Measurements from ENCODE around the gene CILP2. TPM values are rescaled to one million over a fixed set of nuclear protein-coding genes. Genes with fewer than 3 reads are reported as not detected.

The CILP2 gene
- total RNA-seq, 1 experiment from 2014 or later: not detected

DNA sequence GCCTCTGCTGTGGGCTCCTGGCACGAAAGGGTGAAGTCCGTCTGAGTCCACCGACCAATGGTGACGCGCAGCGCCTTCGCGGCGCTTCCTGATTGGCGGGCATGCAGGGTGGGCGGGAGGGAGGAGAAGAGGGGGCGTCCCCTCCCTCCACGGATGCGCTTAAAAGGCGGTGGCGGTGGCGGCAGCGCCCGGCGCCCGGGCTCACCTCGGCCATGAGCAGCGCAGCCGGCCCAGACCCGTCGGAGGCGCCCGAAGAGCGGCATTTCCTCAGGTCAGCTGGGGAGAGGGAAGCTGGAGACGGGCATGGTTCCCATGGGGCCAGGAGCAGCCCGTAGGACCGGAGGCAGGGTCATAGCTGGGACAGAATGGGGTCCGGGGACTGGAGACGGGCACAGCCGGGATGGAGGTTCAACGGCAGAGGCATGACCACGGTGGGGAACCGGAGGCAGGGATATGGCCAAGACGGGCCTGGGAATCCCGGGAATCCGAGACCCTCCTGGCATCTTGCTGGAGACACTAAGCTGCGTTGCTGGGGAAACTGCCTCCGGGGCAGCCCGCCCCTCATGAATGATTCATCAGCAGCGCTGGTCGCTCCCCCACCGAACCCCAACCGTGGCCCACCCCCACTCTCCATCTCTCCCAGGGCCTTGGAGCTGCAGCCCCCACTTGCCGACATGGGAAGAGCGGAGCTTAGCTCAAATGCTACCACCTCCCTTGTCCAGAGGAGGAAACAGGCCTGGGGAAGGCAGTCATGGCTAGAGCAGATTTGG, 9.2 kb upstream of the CILP2 start, which contains the start of gene YJEFN3:
TSS of gene YJEFN3 (plus strand) at position 191 of the 770 bp plus-strand sequence. CDS start at position 213, 22 bp downstream.
- no peak for DNase-seq (ENCODE audit: low spot score)

DNA sequence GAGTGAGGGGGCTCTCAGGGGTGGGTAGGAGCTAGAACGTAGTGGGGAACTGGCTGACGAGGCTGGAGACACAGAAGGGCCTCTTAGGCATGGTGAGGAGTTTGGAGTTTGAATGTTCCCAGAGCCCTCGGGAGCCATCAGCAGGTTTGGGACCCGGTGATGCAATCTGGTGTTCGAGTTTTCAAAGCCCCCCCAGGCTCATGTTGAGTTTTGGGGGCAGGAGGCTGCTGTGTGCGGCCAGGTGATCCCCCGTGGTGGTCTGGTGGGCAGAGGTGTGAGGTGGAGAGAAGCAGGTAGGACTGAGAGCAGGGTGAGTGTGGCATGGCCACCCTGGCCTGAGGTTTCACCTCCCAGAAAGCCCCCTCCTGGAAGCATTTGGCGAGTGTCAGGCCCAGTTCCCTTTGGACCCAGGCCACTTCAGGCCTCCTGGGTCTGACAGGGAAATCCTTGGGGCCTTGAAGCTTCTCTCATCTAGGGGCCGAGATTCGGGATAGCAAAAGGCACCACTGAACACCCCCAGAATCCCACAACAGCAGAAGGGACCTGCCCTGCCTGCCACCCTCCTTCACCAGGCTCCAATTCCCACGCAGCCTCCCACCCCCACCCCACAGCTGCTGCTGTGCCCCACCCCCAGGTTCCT, 8.2 kb upstream of the CILP2 start:
- no peak for DNase-seq (ENCODE audit: low spot score)

DNA sequence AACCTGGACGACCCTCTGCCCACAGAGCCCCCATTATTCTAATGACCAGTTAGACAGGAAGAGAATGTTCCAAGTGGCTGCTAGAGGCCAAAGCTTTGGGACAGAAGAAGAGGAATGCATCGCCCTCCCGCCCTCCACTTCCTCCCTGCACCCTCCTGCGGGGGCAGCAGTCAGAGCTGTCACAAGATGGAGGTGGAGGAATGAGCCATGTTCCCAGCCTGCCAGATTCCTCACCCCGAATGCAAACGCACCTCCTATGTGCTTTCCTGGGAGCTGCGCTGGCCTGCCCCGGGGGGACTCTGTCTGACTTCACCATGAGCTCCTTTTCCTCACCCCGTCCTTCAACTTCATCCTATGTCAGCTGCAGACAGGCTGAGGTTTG, 7.7 kb upstream of the CILP2 start:
- DNase-seq (ENCODE audit: low spot score): no peak

DNA sequence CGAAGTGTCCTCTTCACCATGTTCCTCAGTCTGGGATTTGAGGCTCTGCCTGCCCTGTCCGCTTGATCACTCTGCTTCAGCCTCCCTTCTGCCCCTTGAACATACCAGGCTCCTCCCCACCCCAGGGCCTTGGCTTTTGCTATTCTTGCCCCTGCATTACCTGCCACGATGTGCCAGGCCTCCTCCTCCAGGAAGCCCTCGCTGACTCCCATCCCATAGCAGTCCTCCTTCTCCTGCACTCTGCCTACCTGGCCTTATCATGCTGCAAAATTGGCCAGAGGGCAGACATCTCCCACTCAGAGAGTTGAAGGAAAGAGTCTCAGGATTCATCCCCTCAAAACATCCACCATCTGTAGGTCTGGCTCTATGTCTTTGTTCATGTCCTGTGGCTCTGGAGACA, 7.2 kb upstream of the CILP2 start:
- DNase-seq (ENCODE audit: low spot score): no peak

DNA sequence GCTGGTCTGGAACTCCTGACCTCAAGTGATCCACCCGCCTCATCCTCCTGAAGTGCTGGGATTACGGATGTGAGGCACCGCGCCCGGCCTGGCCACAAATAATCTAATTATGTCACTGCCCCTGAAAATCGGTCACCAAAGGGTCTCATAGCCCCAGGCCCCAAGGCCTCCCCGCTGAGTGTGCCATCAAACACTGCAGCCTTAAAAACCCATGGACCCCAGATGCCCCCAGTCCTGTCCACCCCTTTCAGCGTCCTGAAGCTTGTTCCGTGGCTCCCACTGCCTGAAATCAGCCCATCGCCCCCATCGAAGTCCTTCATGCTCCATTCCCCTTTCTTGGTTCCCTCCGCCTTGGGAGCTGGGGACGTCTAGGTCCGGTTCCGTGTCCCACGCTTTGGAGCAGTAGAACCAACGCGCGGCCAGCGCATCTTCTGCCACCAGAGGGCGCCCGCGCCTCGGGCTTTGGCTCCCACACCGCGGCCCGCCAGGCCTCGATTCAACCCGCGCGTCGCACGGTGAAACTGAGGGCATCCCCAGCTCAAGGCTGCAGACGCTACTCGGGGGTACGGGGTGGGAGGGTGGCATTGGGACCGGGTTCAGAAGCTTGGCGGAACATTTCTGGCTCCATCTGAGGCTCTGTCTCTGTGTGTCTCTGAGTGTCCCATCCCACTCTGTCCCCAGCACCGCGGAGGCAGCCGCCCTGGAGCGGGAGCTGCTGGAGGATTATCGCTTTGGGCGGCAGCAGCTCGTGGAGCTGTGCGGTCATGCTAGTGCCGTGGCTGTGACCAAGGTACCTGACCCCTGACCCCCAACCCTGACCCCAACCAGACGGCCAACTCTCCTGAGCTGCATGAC, 5.9 kb upstream of the CILP2 start:
- DNase-seq (ENCODE audit: low spot score): peak; percentile 74

DNA sequence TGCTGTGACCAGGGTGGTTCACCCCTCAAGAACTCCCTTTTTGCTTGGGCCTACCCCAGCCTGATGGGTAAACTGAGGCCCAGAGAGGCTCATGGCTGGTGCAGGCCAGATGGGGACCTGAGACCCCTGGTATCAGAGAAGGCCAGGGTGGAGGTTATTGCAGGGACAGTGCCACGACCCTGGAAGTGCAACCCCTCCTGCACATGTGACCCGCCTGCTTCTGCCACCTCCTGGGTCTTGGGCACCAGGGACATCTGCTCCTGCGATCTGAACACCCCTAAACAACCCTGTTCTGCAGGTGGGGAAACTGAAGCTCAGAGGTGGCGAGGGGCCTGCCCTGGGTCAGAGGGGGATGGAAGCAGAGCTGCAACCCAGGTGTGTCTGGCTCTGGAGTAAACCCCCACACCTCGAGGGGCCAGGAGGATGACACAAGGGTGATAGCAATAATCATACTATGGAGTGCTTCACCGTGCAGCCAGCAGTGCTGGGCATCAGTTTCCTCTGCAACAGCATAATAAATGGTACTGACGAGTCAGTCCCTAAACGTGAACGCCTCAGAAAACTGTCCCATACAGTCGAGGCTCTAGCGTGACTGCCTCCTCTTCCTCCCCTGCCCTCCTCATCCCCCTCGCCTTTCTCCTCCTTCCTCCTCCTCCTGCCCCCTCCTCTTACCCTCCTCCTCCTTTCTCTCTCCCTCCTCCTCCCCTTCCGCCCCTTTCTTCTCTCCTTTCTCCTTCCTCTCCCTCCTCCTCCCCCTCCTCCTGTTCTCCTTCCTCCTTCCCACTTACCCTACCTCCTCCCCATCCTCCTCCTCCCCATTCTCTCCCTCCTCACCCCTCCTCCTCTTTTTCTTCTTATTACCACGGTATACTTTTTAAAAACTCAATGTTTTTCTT, 5.0 kb upstream of the CILP2 start:
- no peak for DNase-seq (ENCODE audit: low spot score)

DNA sequence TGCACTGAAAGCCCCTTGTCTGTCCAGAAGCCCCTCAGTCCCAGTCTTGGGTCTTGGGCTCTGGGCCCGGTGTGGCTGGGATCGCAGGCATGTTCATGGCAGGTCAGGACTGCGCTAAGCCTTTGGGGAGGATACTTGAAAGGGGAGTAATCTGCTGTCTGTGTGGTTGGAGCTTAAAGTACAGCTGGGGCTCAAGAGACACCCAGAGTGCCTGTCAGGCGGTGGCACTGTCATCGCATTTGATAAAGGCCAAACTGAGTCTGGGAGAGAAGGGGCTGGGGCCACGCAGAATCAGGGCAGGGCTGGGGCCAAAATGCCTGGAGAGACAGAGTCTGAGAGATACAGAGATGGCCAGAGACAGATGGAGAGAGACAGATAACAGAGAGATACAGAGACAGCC, 4.2 kb upstream of the CILP2 start:
- DNase-seq (ENCODE audit: low spot score): no peak

DNA sequence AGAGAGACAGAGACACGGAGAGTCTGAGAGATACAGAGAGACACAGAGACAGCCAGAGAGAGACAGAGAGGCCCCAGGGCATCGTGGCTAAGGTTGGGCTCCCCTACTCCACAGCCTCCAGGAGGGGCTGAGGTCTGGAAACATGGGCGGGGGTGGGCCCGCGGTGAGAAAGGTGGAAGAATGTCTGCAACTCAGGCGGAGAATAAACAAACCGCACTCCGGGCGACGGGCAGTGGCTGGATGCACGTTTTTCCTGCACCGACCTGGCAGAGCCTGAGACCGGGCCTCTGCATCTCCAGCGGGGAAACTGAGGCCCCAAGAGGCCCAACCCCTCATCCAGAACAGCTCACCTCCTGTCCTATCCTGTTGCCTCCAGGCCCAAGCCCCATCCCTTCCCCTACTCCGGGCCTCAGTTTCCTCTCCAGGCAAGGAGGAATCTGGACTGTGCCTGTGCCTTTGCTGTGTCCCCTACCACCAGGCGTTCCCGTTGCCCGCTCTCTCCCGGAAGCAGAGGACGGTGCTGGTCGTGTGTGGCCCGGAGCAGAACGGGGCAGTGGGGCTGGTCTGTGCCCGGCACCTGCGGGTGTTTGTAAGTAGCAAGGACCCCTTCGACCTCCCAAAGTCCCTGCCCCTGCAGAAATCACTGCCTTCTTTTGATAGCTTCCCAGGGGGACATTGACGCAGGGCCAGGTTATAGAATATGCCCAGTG, 3.4 kb upstream of the CILP2 start:
- DNase-seq (ENCODE audit: low spot score): no peak

DNA sequence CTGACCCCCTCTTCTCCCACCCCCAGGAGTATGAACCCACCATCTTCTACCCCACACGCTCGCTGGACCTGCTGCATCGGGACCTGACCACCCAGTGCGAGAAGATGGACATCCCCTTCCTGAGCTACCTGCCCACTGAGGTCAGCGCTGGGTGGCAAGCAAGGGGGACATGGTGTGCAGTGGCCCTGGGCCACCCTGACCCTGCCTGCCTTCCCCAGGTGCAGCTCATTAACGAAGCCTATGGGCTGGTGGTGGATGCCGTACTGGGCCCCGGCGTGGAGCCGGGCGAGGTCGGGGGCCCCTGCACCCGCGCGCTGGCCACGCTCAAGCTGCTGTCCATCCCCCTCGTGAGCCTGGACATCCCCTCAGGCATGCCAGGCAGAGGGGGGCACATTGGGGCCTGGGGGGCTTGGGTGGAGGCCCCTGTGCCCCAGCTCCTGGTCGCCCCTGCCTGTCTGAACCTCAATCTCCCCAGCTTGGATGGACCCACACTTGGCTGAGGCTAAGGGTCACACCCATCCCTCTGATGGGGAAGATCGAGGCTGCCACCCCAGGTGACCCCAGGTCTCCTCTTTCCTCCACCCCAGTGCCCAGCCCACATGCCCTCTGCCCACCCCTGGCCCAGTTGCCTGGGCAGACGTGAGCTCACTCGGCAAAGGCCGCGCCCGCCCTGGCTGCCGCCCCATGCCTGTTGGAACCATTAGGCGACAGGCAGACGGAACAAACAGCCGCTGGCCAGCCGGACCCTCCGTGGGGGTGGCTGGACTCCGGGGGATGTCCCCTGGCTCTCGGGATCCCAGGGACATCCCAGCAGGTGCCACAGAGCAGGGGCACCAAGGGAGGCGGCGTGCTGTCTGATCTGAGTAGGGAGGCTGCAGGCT, 2.5 kb upstream of the CILP2 start:
- DNase-seq (ENCODE audit: low spot score): no peak

DNA sequence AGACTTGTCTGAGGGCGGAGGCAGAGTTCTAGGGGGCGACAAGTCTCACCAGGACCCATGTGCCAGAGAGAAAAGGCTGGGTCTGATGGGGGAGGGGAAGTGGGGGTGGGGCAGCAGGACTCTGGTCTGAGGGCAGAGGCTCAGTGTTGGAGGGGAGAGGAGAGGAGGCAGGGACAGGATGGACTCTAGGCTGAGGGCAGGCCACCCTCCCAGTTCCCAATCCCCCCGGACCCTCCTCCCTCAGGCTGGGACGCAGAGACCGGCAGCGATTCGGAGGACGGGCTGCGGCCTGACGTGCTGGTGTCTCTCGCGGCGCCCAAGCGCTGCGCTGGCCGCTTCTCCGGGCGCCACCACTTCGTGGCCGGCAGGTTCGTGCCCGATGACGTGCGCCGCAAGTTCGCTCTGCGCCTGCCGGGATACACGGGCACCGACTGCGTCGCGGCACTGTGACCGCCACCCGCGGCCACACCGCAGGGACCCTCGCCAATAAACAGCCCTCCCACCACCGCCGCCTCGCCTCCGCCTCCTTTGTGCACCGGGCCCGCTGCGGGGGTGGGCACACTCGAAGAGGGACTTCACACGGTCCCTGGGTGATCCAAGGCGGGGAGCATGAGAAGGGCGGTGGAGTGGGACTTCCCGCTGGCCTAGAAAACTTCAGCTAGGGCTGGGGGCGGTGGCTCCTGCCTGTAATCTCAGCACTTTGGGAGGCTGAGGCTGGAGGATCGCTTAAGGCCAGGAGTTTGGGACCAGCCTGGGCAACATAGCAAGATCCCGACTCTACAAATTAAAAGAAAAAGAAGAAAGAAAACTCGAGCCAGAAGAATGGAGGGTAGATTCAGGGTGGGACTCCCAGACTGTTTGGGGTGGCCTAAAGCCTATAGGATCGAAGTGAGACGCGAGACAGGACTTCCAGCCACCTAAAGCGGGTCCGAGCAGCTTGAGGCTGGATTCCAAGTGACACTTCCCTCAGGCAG, 703 bp upstream of the CILP2 start:
- DNase-seq (ENCODE audit: low spot score): no peak

DNA sequence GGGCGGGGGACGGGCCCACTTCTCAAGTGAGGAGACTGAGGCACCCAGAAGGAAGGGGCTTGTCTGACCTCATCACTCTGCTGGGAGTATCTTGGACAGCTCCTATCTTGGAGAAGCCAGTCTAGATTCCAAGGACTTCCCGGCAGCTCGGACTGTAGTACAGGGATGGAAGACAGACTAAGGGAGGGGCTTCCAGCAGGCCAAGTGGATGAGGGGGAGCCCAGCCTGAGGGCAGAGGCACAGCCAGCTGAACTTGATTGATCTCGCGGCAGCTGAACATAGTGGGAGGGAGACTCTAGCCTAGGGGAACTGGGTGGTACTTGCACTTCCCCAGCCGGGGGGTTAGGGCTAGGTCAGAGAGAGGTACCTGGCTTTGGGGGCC, 711 bp downstream of the CILP2 start:
- no peak for DNase-seq (ENCODE audit: low spot score)

DNA sequence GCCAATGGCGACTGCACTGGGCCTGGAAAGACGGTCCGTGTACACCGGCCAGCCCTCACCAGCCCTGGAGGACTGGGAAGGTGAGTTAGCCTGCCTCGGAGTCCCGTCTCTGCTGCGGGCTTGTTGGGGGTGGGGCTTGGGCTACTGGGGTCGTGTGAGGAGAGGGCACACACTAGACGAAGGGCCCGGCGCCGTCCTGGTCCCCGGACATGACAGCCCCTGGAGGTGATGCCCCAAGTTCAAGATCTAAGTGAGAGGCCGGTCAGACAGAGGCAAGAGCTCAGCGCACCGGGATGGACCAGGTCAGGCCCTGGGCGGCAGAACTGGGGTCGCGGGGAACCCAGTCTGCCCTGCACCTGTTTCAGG, 1.6 kb downstream of the CILP2 start:
- DNase-seq (ENCODE audit: low spot score): no peak

DNA sequence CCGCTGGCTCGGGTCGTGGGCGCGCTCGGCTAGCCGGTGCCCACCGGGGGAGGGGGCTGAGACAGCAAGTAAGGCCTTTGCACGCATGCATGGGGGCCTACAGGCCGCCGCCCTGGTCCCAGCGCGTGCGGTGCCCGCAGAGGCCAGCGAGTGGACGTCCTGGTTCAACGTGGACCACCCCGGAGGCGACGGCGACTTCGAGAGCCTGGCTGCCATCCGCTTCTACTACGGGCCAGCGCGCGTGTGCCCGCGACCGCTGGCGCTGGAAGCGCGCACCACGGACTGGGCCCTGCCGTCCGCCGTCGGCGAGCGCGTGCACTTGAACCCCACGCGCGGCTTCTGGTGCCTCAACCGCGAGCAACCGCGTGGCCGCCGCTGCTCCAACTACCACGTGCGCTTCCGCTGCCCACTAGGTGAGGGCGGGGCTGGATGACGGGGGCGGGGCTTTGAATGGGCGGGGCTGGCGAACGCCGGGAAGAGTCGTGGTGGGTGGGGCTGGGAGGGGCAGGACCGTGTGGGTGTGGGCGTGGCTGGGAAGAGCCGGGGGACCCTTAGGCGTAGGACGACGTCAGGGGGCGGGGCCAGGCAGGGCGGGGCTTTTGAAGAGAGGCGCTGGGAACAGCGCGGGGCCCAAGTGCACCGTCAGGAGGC, 2.1 kb downstream of the CILP2 start:
- DNase-seq (ENCODE audit: low spot score): no peak

DNA sequence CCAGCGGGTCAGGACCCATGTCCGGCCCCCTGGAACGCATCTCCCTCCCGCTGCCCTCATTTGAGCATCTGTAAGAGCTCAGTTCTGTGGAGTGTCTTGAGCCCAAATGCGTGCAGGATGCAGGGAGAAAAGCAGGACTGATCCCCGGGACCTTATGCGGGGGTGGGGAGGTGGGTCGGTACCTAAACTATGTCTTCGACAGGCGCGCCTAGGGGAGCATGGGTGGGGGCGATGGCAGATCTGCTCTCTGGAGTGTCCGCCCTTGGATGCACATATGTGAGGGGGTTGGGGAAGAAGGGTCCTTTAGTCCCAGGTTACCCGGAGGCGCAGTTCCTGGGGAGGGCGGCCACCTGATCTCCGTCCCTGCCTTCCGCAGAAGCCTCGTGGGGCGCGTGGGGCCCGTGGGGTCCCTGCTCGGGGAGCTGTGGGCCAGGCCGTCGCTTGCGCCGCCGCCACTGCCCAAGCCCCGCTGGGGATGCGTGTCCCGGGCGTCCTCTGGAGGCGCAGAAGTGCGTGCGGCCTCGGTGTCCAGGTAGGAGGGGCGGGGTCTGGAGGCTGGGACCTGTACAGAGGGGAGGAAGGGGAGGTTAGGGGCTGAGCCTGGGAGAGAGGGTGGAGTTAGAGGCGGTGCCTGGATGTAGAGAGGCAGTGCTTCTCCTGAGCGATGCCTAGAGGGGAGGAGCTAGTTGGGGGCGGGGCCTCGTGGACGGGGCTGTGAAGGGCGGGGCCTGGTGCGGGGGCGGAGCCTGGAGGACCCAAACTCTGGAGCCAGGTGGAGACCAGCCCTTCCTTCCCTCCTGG, 2.9 kb downstream of the CILP2 start:
- DNase-seq (ENCODE audit: low spot score): no peak

DNA sequence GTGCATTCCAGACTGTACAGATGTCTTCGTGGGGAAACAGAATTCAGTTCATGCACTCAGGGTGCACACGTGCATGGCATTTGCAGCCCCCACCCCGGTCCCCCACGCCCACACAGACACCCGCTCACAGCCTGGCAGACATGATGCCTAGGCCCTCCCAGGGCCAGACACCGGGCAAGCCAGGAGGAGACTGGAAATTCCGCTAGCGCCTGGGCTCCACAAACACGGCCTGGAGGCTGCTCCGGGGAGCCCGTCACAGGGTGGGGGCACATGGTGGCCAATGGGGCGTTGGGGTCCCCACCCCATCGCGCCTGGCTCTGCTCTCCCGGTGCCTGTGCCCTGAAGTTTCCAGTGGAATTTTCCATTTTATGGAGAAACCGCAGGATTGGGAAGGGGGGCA, 3.6 kb downstream of the CILP2 start:
- DNase-seq (ENCODE audit: low spot score): no peak

DNA sequence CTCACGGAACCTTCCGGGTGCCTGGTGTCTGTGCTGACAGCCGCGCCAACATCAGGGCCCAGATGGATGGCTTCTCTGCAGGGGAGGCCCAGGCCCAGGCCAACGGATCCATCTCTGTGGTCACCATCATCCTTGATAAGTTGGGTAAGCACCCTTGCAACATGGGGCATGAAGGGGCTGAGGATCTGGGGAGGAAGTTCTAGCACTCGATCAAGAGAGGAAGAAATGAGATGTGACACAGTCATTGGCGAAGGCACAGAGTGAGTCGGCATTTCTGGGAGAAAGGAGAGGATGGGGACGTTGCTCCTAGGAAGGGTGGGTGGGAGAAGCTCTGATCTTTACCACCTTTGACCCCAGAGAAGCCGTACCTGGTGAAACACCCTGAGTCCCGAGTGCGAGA, 4.4 kb downstream of the CILP2 start:
- DNase-seq (ENCODE audit: low spot score): no peak

DNA sequence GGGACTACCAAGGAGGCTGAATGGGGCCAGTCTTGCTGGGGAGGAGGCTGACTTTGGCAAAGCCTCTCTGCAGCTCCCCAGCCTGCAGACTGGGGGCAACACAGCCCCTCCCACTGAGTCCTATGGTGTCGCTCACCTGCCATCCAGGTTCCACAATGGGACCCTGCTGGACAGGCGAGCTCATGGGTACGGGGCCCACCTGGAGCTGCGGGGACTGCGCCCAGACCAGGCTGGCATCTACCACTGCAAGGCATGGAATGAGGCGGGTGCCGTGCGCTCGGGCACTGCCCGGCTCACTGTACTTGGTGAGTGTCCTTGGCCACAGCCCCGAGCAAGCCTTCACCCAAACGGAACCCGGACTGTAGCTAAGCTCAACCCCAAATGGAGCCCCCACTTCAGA, 5.0 kb downstream of the CILP2 start:
- DNase-seq (ENCODE audit: low spot score): no peak

Data from HT-29 (cell line).